Fibroblast of skin of left biceps (primary cell): Measurements from ENCODE around the gene UBXN10.

Source experiments
- DNase-seq, 2 experiments: peaks; one replicate each; pipeline ENCODE4 v3.0.0-alpha.2; 2013; ENCODE audit warnings: low read depth in 2 of 2

Gene UBXN10

GRCh38 chr1:20234788-20235535, 49.1 kb downstream of the UBXN10 start:
- no peak for DNase-seq

- DNase-seq: no peak
Measured at GRCh38 chr1:20237646-20238045, 51.8 kb downstream of the UBXN10 start.

GRCh38 chr1:20240012-20240411, 54.1 kb downstream of the UBXN10 start:
- no peak for DNase-seq

- DNase-seq: no peak
Measured at GRCh38 chr1:20242890-20243479, 57.1 kb downstream of the UBXN10 start.
